GM19025 (cell line): ENCODE measurements around the gene CYP46A1.

Experiments
- ATAC-seq: cut with Tn5 transposase; IDR thresholded peaks from one replicate; pipeline ENCODE4 v1.9.1; 2021; ENCODE audit warnings: mild to moderate bottlenecking, low read depth, moderate library complexity; ENCODE audit not compliant: unreplicated experiment

Gene CYP46A1

DNA sequence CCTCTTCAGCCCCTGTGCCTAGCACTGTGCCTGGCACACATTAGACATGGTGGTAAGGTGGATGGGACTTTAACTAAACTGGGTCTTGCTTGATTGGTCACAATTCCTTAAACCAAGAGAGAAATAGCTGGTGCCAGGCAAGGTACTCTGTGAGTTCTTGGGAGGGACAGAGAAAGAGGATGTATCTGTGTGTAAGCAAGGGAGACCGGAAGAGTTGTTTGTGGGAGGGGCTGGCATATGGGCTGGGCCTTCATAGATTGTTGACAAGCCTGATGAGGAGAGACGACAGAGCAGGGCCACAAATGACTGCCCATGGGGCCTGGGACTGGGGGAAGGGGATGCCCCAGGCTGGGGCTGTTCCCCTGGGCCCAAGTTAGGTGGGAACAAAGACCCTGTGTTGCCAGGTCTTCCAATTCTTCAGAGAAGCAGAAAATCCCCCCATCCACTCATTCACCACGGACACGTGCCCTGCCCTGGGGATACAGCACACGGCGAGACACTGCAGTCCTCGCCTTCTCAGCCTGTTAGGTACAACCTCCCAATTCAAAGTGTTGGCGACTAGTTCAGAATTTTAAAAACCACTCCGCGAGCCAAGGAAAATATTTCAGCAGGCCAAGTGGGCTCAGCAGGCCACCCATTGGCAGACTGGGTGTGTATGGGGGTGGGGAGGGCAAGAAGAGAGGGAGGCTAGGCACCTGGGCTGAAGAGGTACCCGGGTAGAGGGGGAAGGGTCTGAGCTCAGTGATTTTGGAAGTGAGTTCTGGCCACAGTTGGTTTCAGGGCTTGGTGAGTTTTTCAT lies 11.4 kb upstream of the CYP46A1 start:
- ATAC-seq = no peak

DNA sequence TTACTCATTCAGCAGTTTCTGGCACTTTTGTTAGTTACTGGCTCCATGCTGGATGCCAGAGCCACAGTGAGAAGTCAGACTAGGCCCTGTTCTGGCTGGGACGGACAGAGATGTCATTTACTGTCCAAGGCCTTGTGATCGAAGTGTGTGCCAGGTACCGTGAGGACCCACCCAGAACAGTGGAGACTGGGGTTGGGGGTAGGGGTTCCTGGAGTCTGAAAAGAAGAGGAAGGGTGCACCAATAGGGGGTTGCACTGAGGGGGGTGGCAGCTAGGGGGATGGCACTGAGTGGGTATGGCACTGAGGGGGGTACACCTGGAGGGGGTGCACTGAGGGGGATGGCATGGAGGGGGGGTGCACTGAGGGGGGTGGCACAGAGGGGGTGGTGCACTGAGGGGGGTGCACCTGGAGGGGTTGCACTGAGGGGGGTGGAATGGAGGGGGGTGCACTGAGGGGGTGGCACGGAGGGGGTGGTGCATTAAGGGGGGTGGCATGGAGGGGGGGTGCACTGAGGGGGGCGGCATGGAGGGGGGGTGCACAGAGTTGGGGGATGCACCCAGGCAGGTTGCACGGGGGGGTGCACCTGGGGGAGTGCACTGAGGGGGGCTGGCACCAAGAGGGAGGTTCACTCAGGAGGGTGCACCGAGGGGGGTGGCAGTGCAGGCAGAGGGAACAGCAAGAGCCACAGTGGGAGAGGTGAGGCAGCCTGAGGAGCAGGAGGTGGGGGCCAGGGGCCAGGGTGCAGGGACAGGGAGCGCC lies 10.6 kb upstream of the CYP46A1 start:
- ATAC-seq = no peak

DNA sequence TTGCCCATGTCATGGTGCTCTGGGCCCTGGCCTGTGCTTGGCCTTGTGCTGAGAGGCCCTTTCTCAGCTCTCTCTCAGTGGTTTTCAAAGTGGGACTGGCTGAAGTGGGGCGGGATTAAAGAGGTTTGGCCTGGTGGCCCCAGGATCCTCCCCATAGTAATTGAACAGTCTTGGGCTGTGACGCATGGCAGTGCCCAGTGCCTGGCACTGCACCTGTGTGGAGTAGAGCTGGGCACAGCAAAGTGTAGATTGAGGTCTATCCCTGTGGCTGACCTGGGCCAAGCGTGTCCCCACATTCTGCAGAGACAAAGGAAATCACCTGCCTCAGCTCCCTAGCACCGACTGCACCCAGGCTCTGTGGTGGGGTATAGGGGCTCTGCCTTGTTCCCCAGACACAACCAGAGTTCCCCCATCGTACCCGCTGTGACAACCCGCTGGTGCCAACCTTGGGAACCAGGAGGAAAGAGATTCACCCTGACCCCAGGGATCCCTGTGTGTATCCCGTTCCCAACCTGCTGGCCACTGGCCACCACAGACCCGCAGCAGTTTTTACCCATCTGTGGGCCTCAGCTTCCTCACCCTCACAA lies 9.9 kb upstream of the CYP46A1 start:
- ATAC-seq = no peak

DNA sequence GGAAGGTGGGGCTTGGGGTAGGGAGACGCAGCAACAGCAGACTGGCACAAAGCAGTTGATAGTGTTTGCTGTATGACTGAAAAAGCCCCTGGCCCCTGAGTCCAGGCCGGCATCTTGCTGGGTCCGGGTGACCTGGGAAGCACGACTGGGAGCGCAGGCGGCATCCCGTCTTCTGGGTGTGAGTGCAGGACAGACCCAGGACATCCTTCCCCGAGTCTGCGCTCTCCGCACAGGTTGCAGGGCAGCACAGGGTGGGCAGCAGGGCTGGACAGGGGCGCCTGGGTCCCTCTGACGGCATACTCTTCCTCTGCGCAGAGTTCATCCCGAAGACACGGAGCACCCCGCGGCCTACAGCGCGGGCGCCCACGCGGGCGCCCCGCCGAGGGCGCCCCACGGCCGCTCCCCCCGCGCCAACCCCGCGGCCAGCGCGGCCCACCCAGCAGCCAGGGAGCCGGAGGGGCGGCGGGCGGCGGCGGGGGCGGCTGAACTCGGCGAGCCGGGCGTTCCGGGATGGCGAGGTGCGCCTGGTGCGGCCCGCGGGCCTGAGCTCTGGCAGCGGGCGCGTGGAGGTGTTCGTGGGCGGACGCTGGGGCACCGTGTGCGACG lies 9.2 kb upstream of the CYP46A1 start:
- no peak for ATAC-seq

DNA sequence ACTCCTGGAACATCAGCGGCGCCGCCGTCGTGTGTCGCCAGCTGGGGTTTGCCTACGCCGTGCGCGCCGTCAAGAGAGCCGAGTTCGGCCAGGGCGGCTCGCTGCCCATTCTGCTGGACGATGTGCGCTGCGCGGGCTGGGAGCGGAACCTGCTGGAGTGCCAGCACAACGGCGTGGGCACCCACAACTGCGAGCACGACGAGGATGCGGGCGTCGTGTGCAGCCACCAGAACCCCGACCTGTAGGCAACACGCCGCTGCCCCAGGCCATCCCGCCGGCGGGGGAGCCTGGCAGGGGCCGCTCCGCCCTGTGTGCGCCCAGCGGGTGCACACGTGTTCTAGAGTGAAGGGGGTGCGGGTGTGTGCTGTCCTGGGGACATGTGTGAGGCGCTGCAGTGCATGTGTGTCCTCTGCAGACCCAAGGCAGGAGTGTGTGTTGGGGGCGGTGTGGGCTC lies 8.7 kb upstream of the CYP46A1 start:
- ATAC-seq = no peak

DNA sequence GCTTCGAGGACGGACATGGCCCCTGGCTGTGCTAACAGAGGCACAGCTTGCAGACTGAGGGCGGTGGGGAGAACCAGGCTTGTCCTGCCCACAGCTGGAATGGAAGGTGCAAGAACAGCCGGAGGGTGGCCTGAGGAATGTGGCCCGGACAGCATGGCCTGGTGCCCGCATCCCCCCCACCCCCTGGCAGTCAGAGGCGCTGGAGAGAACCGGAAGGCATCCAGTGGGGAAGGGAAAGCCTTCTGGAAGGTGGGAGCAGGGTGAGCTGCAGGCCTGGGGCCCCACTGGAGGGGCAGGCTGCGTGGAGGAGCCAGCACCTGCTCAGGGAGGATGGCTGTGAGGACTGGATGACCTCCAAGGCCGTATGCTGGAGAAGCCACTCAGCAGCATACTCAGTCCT lies 8.1 kb upstream of the CYP46A1 start:
- no peak for ATAC-seq

DNA sequence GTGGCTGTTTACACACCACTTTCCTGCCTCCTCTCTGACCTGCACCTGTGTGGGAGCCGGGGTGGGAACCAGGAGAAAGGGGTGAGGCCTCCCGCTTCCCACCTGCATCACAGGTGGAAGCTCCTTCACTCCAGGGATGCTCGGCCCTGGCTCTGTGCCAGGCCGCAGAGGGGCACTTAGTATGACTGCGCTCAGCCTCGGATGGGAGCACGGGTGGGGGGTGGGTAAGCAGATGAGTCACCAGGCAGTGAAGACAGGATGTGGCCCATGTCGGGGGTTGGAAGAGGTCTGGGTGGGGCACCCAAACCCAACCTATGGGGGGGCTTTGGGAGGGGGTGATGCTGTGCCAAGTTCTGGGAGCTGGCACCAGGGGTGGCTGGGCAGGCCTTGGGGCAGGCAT lies 7.4 kb upstream of the CYP46A1 start:
- no peak for ATAC-seq

DNA sequence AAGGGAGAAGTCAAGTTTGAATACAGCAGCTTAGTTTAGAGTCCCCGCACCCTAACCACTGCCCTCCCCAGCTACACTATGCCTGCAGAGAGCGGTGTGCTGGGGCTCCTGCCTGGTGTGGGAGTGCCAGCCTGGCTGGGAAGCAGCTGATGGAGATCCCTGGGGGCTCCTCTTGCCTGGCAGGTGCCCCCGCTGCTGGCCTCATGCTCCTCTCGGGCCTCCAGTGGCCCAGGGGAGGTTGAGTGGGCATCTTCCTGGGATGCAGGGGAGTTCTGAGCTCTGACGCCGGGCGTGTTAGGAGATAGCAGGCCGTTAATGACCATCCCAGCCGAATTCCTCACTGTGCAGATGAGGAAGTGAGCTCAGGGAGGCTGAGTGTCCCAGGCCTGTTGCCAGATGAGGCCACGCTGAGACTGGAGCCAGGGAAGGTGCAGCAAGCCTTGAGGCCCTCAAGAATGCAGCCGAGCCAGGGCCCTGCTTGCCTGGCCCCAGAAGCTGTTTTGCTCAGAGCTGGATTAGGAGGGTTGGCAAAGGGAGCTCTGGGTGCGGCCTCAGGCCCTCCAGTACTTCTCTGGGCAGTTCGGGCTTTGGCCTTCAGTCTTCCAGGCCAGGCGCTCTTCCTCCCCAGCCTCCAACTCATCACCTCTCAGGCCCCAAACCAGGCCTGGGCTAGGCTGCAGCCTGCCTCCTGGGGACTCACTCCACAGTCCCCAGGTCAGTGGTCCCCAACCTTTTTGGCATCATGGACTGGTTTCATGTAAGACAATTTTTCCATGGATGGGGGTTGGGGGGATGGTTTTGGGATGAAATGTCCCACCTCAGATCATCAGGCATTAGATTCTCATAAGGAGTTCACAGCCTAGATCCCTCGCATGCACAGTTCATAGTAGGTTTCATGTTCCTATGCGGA lies 6.6 kb upstream of the CYP46A1 start:
- no peak for ATAC-seq

DNA sequence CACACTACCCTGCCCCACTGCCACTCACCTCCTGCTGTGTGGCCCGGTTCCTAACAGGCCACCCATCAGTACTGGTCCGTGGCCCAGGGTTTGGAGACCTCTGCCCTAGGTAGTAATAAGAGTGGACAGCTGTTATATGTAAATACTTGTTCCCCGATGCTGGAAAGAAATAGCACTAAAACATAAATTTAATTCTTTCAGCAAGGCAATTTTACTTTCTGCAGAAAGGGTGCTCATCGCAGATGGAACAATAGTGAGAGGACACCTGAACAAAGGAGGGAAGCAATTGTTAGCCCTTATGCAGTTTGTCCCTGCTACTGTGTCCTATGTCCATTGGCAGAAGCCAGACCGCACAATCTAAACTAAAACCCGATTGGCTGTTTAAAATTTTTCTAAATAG lies 5.9 kb upstream of the CYP46A1 start:
- no peak for ATAC-seq

DNA sequence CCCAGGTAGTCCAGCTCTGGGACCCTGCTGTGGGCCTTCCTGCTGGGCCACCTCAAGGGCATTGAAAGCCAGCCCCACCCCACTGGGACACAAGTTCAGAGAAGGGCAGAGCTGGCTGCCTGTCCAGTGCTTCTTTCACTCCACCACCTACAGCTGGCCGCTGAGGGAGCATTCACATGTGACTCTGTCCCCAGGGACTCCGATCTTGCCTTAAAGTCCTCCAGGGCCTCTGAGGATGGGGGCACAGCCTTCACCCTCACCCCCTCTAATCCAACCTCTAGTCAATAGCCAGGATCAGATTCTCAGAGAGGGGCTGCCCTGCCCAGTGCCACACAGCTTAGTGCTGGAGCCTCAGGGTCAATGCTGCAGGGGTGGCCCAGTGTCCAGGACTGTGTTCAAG lies 5.0 kb upstream of the CYP46A1 start:
- no peak for ATAC-seq

DNA sequence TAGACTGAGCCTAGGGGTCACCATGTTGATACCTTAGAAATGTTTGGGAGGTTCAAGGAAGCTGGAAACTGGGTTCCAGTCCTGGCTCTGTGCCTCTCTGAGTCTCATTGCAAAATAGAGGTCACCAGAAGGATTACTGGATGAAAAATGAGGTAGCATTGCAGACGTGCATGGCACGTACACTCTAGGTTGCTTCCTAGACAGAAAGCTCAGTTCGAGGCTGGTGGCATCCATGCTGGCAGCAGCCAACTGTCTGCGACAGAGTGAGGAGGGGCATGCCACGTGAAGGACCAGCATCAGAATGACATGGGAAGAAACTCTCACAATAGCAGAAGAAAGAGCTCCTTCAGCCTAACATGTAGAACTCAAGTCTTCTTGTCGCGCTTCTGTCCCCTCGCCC lies 4.6 kb upstream of the CYP46A1 start:
- no peak for ATAC-seq

DNA sequence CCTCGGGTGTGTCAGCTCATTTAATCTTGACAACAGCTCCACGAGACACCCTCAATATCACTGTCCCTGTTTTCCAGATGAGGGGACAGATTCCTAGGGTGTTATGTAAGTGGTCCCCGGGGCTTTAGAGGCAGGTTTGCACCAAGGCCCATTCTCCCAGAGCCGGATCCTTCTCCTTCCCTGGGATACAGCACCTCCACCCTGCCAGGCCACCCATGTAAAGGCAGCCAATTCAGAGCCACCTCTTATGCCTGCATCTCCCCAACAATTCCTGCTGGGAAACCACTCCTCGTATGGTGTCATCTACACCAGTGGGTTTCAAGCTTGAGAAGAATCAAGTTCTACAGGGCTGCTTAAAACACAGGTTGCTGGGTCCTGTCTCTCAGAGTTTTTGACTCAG lies 4.1 kb upstream of the CYP46A1 start:
- ATAC-seq = no peak

DNA sequence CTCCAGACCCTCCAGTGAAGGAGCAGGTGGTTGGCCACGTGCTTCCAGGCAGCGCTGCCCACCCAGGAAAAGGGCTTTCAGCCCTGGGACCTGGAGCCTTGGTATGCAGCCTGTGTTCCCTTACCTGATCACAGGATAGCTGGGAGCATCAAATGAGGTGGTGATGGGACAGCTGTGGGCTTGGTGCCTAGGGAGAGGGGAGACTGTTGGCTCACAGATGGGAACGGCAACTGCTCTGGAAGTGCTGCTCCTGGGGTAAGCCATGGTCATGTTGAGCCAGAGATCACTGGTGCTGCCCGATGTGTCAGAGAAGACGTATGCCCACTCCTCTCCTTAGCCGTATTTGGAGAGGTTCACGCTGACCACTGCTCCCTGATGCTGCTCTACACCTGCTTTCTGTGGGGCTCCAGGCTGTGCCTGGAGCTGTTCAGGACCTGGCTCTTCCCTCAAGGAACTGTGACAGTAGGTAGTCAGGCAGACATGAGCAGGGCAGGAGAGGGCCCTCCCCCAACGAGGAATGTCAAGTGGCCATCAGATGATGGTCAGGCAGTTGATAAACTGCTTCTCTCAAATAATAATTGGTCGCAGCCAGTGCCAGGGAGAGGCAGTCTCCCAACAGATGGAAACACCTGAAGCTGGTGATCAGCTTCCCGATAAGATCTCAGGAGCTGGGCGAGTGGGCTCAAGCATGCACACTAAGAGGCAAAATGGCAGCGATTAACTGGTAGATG lies 2.8 kb upstream of the CYP46A1 start:
- ATAC-seq = no peak

DNA sequence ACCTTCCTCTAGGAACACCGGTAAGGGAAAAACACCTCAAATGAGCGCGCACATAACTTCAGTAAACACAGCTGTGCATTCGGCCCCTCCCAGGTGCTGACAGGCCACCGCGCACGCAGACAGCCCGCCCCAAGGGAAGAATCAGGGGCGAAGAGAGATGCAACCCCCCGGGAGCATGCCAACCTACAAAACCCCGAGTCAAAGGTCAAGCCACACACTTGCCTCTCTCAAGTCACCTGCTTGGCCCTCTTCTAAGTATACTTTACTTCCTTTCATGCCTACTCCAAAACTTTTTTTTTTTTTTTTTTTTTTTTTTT lies 2.3 kb upstream of the CYP46A1 start:
- no peak for ATAC-seq

DNA sequence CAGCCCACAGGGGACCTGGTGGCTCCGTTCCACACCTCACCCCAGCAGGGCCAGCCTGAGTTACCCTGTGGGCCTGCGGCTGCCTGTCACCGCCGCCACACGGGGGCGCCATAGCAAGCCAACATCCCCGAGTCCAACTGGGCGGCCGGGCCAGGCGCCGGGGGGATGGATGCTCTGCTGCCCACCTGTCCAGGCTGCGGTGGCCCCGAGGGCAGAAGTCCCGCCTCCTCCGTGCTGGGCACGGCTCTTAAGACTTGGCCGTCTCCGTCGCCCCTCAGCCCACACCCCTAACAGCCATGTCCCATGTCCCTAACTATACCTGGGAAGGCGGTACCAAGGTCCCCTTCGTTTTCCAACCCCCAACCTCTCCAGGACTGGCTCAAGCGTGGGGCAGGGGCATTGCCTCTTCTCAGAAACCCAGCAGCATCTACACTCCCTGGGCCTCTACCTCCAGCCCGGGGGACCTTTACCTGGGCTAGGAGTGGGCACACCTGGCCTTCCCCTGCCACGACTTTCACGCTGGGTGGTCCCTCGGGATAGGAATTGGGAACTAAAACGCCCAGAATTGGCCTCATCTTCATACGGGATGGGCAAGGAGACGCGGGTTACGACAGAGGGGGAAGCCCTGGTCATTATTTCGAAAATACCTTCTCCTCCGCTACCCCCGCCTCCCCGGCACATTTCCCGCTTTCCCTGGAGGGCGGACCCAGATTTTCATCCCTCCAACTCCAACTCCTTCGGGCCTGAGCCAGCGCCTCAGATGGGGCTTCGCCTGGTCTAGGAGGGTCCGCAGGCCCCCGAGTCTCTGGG lies 1.1 kb upstream of the CYP46A1 start:
- no peak for ATAC-seq

DNA sequence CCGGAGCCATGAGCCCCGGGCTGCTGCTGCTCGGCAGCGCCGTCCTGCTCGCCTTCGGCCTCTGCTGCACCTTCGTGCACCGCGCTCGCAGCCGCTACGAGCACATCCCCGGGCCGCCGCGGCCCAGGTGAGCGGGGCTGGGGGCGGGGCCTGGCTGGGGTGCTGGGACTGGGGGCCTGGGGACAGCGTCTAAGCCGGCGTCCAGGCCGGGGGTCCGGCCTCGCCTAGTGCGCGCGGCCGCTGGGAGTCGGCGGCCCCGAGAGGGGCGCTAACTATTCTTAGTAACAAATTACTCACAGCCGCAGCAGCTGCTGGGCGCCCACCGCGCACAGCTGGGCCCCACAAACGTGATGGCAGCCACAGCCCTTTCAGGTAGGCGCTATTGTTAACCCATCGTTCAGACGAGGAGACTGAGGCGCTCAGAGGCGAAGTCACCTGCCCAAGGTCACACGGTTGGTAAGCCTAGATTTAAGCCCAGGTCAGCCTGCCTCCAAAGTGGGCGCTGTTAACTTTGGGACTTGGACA lies 374 bp downstream of the CYP46A1 start:
- ATAC-seq = peak; percentile 29

DNA sequence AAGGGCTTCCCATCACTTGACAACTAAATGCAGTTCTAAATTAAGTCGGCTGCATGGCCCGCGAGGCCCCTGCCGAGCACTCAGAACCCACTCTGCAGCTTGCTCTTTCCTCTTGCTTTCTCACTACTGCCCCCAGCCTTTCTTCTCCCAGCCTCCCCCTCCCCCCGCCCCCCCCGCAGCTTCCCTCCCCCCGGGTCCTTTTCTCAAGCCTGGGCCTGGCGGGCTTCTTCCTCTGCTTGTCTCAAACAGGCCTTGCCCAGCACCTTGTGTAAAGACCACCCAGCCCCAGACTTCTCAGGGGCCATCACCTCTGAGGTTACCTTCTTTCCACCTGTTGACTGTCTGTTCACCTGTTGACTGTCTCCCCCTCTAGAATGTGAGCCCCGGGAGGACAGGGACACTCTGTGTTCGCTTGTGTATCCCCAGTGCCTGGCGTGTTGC lies 1.1 kb downstream of the CYP46A1 start:
- ATAC-seq = no peak

DNA sequence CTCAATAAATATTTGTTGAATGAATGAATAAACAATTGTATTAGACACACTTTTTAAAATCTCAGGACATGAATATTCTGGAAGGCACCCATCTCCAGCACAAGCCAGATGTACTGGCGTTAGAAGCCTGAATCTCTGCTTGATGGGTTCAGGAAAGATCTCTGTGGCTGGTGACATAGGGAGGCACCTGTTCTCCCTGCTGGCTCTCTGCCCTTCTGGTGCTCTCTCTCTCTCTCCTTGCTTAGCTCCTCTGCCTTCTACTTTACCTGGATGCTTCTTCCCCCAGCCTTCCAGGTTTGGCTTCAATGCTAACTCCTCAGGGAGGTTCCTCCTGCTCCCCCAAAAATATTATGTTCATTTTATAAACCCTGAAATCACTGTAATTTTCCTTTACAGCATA lies 1.5 kb downstream of the CYP46A1 start:
- ATAC-seq = no peak
